ENCODE data around the gene TUBGCP6. TPM values are rescaled to one million over a fixed set of nuclear protein-coding genes. Genes with fewer than 3 reads are reported as not detected.

Gene TUBGCP6
- total and polyA plus RNA-seq, 2 donors (not counting 1 experiment from before 2014, with no cell fraction given) = 137 to 178 TPM

DNA sequence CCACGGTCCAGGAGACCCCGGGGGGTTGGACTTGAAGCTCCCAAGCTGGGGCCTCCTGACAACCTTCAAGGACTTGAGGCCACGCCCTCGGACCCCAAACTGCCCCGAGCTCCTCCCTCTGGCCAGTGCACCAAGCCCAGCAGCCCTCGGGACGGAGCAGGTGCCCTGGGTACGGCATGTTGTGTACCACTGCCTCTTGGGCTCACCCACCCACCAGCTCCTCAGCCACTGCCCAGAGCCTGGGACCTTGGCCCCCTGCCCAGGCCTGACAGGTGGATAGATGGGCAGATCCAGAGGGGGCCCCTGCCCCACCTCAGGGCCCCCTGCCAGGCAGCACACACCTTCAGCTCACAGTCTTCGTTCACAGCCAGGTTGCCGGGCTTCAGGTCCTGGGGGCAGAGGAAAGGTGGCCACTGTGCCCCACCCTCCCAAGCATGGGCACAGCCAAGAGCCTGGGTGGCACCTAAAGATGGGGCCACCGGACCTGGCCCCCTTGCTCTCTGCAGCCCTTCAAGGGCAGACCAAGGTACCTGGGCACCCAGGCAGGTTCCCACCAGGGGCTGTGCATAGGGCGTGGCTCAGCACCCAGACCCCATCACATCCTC, 11.5 kb upstream of the TUBGCP6 start:
- Histone ChIP-seq H3K4me1 (ENCODE audit: control insufficient read depth in 2 of 2, insufficient read depth in 2 of 2, low read length in 2 of 2) (peaks cover 5 to 13% of the 10 kb centered on the region in 2 donors), H3K9me3 (ENCODE audit: control extremely low read depth in 1 of 3, control insufficient read depth in 2 of 3, insufficient read depth in 1 of 3, low read length in 2 of 3) (no peaks in the 10 kb centered on the region), H3K79me2 (ENCODE audit: control insufficient read depth, insufficient read depth, low read length) (no peaks in the 10 kb centered on the region), H4K20me1 (ENCODE audit: control insufficient read depth, insufficient read depth, low read length, poor library complexity, severe bottlenecking) (no peaks in the 10 kb centered on the region), H3K27ac (ENCODE audit: low read length in 2 of 2) (no peak overlapping the region), H3K27me3 (replicated peaks in 1 of 4; ENCODE audit: control extremely low read depth in 1 of 4, control insufficient read depth in 3 of 4, insufficient read depth in 4 of 4, low read length in 3 of 4) (peaks cover 0 to 11% (median 2%) of the 10 kb centered on the region in 4 experiments), H3K36me3 (replicated peaks in 1 of 2; ENCODE audit: control extremely low read depth in 1 of 2, control insufficient read depth in 1 of 2, extremely low read depth in 1 of 2, insufficient read depth in 2 of 2, low read length in 1 of 2) (no peaks in the 10 kb centered on the region), H3K4me2 (replicated peaks; ENCODE audit: low read depth, low read length, poor library complexity, severe bottlenecking) (no peak overlapping the region), H2AFZ (ENCODE audit: insufficient read depth, low read depth, low read length, poor library complexity, severe bottlenecking) (no peak overlapping the region), H3K9ac (ENCODE audit: low read length) (no peak overlapping the region), H3K4me3 (ENCODE audit: control extremely low read depth in 1 of 5, extremely low read depth in 1 of 5, insufficient read depth in 1 of 5, low read depth in 2 of 5, low read length in 4 of 5) (no peak overlapping the region)
- POLR2A ChIA-PET = no interaction called here
- TF ChIP-seq, protein P1, sequence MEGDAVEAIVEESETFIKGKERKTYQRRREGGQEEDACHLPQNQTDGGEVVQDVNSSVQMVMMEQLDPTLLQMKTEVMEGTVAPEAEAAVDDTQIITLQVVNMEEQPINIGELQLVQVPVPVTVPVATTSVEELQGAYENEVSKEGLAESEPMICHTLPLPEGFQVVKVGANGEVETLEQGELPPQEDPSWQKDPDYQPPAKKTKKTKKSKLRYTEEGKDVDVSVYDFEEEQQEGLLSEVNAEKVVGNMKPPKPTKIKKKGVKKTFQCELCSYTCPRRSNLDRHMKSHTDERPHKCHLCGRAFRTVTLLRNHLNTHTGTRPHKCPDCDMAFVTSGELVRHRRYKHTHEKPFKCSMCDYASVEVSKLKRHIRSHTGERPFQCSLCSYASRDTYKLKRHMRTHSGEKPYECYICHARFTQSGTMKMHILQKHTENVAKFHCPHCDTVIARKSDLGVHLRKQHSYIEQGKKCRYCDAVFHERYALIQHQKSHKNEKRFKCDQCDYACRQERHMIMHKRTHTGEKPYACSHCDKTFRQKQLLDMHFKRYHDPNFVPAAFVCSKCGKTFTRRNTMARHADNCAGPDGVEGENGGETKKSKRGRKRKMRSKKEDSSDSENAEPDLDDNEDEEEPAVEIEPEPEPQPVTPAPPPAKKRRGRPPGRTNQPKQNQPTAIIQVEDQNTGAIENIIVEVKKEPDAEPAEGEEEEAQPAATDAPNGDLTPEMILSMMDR (IDR thresholded peaks at IDR 0.05) = no peak
- TF ChIP-seq EZH2 (IDR thresholded peaks at IDR 0.05; ENCODE audit: borderline replicate concordance, insufficient read depth, low read depth, low read length, poor library complexity, severe bottlenecking) = no peak
- intact Hi-C loops (cut with micrococcal nuclease) = no loop called here
- Mint-ChIP-seq H3K4me3 (no peak overlapping the region), H3K9me3 (ENCODE audit: insufficient read depth) (no peaks in the 10 kb centered on the region), H3K4me1 (peaks cover 10% of the 10 kb centered on the region), H3K27me3 (peaks cover 3% of the 10 kb centered on the region), H3K27ac (no peak overlapping the region)
- CTCF ChIA-PET = interaction anchor here (1.0 kb wide), 1 partner anchor 14 kb away, joined by 3 read pairs; no protein-coding TSS in a partner anchor
- no peak for ATAC-seq (ENCODE audit: low read depth)
- 93% methylated on average over 12 of the region's 12 CpGs for WGBS (ENCODE audit: insufficient coverage)
- DNase-seq = no peak

DNA sequence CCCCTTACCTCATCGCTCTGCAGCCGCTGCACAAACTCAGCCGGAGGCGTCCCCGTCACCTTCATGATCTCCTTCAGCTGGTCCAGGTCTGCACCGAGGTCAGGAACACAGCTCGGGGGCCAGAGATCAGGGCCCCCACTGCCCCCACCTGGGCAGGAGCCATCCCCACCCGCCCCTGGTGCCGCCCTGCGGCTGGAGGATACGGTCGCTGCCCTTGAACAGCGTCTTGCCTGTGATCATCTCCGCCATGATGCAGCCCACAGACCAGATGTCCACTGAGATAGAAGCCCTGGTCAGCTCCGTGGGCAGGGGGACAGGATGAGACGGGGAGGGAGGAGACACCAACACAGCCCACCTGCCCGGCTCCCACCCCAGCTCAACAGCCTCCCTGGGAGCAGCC, 10.8 kb upstream of the TUBGCP6 start:
- DNase-seq (no peak), ATAC-seq (ENCODE audit: low read depth) (no peak)
- Histone ChIP-seq H4K20me1 (ENCODE audit: control insufficient read depth, insufficient read depth, low read length, poor library complexity, severe bottlenecking) (no peaks in the 10 kb centered on the region), H3K9me3 (ENCODE audit: control extremely low read depth in 1 of 3, control insufficient read depth in 2 of 3, insufficient read depth in 1 of 3, low read length in 2 of 3) (no peaks in the 10 kb centered on the region), H3K27me3 (replicated peaks in 1 of 4; ENCODE audit: control extremely low read depth in 1 of 4, control insufficient read depth in 3 of 4, insufficient read depth in 4 of 4, low read length in 3 of 4) (peaks cover 0 to 6% (median under 1%) of the 10 kb centered on the region in 4 experiments), H3K4me1 (ENCODE audit: control insufficient read depth in 2 of 2, insufficient read depth in 2 of 2, low read length in 2 of 2) (peaks cover 2 to 12% of the 10 kb centered on the region in 2 donors), H3K4me2 (replicated peaks; ENCODE audit: low read depth, low read length, poor library complexity, severe bottlenecking) (no peak overlapping the region), H3K79me2 (ENCODE audit: control insufficient read depth, insufficient read depth, low read length) (no peaks in the 10 kb centered on the region), H3K9ac (ENCODE audit: low read length) (no peak overlapping the region), H3K27ac (ENCODE audit: low read length in 2 of 2) (no peak overlapping the region), H2AFZ (ENCODE audit: insufficient read depth, low read depth, low read length, poor library complexity, severe bottlenecking) (no peak overlapping the region), H3K4me3 (ENCODE audit: control extremely low read depth in 1 of 5, extremely low read depth in 1 of 5, insufficient read depth in 1 of 5, low read depth in 2 of 5, low read length in 4 of 5) (no peak overlapping the region), H3K36me3 (replicated peaks in 1 of 2; ENCODE audit: control extremely low read depth in 1 of 2, control insufficient read depth in 1 of 2, extremely low read depth in 1 of 2, insufficient read depth in 2 of 2, low read length in 1 of 2) (no peaks in the 10 kb centered on the region)
- Mint-ChIP-seq H3K4me1 (peaks cover 12% of the 10 kb centered on the region), H3K27ac (no peak overlapping the region), H3K27me3 (peaks cover 3% of the 10 kb centered on the region), H3K4me3 (no peak overlapping the region), H3K9me3 (ENCODE audit: insufficient read depth) (no peaks in the 10 kb centered on the region)
- WGBS (ENCODE audit: insufficient coverage) = 98% methylated on average over 16 of the region's 17 CpGs
- POLR2A ChIA-PET = no interaction called here
- CTCF ChIA-PET = interaction anchor here (1.0 to 1.5 kb wide), 2 partner anchors 13 to 18 kb away, joined by 3 to 4 read pairs; no protein-coding TSS in a partner anchor
- TF ChIP-seq, protein P1 (IDR thresholded peaks at IDR 0.05) = no peak
- TF ChIP-seq EZH2 (IDR thresholded peaks at IDR 0.05; ENCODE audit: borderline replicate concordance, insufficient read depth, low read depth, low read length, poor library complexity, severe bottlenecking) = no peak
- intact Hi-C loops (cut with micrococcal nuclease) = no loop called here

Measured in B cell (primary cell).